Stimulated activated CD8-positive, alpha-beta memory T cell treated with anti-CD3 and anti-CD28 coated beads, Interleukin-12 subunit alpha, Interleukin-12 subunit beta, amount 100 ng/mL, for 4 hours (primary cell): ENCODE results near the gene HHATL.
"Not testable (repeated sequence)": the region's sequence is repeated elsewhere in the genome, so short reads cannot be mapped to it uniquely, and the experiment has no call there.

Source experiments
- DNase-seq: peaks from one replicate; pipeline ENCODE4 v3.0.0-alpha.2; 2020; ENCODE audit warnings: low read depth

HHATL gene

GRCh38 chr3:42733501-42734262, 31.1 kb upstream of the HHATL start:
- DNase-seq: no peak

- no peak for DNase-seq
Measured at GRCh38 chr3:42732829-42733459, 30.3 kb upstream of the HHATL start.

DNA sequence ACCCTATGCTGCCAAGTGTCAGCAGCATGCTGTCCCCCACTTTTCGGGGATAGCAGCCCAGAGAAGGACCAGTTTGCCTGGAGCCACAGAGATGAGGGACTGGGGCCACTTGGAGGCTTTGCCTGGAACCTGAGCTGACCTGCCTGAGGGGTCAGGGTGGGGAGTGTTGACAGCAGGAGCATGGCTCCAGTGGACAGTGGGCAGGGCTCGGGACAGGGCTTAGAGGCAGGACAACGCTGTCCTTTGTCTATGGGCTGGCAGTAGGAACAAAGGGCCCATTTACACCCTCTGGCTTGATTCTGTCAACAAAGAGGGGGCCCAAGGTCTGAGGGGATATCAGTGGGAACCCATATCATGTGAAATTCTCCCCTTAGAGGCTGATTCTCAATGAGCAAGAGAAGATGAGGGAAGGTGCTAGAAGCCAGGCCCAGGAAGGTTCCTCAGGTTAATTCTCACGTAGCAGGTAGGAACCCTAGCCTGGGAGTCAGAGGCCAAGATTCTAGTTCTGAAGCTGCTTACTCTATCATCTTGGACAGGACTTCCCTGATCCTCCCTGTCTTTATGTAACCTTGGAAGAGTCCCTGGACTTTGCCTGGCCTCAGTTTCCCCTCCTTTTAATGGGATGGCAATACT, 29.7 kb upstream of the HHATL start:
- DNase-seq: no peak

DNA sequence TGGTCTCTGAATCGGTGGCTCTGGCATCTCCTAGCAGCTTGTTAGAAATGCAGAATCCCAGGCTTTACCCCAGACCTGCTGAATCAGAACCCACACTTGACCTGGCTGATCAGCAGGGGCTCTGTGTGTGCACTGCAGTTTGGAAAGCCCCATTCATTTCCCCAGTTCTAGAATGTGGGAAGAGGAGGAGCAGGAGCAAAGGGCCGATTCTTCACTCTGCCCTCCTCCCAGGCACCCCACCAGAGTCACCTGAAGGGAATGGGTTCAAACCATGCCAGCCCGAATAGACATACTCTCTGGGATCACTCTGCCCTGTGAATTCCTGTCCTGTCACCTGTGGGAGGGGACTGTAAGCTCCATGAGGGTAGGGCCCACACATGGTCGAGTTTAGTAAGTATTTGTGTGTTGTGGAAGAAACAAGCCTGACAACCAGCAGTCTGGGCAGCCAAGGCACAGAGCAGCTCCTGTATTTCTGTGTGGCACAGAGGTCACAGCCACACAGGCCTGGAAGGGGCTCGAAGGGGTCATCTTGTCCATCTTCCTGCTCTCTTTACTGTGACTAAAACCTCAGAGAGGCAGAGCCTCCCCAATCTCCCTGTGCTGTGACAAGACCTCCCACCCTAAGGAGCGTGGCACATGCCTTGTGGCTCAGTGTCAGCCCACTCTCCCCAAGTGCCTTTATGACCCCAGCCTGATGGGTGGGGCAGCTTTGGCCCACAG, 29.0 kb upstream of the HHATL start:
- no peak for DNase-seq

- DNase-seq: no peak
Measured at GRCh38 chr3:42730706-42731420, 28.3 kb upstream of the HHATL start.

- DNase-seq: no peak
Measured at GRCh38 chr3:42730294-42730693, 27.7 kb upstream of the HHATL start.

DNA sequence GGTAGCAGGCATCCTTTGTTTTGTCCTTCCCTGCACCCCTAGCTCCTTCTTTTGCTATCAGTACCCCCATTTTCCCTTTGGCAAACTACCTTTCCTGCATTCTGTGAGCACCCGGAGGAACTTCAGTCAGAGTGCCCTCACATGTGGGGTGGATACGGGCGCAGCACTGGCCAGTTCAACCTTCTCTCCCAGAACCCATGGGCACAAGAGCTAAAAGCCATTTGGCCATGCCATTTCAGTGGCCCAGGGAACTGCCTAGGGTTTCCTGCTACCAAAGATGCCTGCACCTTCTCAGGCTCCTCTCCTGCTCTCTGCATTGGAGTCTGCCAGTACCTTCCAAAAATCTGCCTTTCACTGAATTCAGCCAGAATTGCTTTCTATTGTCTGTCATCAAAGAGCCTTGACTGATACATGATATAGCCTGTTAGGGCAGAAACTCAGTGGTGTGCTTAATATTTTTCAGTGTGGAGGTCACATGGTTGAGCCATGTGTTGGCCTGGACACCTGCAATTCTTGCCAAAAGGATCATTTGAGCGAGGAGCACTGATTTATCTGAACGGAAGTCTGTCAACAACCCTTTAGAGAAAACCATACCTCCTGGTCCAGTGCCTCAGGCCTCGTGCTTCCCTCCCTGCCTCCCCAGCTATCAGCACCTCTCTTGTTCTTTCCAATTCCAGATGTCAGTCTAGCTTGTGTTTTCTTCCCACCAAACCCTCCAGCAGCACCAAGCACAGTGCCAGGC, 27.0 kb upstream of the HHATL start:
- no peak for DNase-seq

DNA sequence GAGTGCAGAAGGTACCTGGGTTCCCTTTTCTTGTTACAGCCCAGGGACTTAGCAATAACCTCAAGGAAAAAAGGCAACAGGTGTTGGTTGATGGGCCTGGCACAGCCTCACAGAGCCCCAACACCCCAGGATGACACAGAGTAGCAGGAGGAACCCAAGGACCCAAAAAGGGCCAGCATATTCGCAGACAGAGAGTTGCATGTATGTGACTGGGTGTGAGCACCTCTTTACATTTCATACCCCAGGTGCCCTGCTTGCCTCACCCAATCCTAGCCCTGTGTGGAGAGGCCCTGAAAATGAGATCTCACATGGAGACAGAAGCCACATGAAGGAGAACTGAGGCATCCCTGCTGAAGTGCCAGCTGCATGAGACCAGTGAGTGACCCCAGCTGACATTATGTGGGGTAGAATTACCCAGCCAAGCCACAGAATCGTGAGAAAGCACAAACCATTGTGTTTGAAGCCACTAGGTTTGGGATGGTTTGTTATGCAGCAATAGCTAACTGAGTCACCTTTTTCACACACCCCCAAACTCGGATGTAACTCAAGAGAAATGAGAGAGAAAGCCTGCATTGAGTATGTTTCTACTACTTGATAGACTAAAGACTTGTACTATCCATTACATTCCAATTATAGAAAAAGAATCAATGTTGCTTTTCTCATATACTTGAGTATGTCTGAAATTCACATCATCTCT, 26.2 kb upstream of the HHATL start:
- no peak for DNase-seq

GRCh38 chr3:42728056-42728455, 25.5 kb upstream of the HHATL start:
- no peak for DNase-seq

GRCh38 chr3:42725454-42725853, 22.9 kb upstream of the HHATL start:
- DNase-seq: no peak

GRCh38 chr3:42723219-42723618, 20.6 kb upstream of the HHATL start:
- DNase-seq: no peak

DNA sequence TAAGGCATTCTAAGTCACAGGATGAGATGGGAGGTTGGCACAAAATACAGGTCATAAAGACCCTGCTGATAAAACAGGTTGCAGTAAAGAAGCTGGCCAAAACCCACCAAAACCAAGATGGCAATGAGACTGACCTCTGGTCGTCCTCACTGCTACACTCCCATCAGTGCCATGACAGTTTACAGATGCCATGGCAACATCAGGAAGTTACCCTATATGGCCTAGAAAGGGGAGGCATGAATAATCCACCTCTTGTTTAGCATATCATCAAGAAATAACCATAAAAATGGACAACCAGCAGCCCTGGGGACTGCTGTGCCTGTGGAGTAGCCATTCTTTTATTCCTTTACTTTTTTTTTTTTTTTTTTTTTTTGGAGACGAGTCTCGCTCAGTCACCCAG, 19.8 kb upstream of the HHATL start:
- DNase-seq: not testable (repeated sequence)

DNA sequence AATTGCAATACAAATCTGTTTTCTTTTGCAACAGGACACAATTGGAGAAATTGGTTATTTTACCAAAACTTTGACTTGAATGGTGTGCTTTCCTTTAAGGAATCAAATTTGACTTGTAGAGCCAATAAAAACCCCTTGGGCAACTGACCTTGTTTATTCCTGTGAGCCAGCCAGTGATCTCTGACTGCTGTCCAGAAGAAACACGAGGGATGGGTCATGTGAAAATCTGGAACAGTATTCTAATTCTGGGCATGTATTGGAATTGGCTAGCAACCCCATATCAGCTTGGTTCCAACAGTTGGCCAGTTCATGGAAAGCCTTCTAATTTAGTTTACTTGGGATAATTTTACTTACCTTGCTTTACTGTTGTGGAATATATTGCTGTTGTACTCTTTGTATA, 19.1 kb upstream of the HHATL start:
- no peak for DNase-seq

- DNase-seq: no peak
Measured at GRCh38 chr3:42720126-42720525, 17.5 kb upstream of the HHATL start.

DNA sequence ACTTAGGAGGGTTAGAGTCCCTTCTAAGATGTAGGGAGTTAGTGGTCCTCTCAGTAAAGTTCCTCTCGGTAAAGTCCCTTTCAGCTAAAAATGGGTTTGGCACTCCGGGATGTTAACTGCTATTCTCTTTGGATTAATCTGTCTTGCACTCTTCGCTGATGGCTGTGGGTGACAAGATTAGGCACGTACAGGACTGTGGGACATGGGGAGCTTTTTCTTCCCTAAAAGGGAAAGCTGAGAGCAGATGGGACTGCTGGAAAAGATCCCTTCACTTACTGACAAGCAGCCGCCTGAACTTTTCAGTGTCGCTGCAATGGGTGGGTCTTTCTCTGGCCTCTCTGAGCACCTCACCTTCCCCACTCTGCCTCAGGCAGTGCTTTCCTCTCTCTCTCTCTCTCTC, 16.4 kb upstream of the HHATL start:
- DNase-seq: no peak

DNA sequence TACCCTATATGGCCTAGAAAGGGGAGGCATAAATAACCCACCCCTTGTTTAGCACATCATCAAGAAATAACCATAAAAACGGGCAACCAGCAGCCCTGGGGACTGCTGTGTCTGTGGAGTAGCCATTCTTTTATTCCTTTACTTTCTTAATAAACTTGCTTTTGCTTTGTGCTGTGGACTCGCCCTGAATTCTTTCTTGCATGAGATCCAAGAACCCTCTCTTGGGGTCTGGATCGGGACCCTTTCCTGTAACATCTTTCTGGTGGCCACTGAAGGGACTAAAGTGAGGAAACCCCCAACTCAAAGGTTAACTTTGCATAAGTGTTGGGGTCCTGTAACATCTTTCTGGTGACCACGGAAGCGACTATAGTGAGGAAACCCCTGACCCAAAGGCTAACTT, 15.7 kb upstream of the HHATL start:
- DNase-seq: no peak

GRCh38 chr3:42717306-42717705, 14.7 kb upstream of the HHATL start:
- no peak for DNase-seq

- DNase-seq: no peak
Measured at GRCh38 chr3:42714171-42714852, 11.7 kb upstream of the HHATL start.

- DNase-seq: no peak
Measured at GRCh38 chr3:42713747-42714146, 11.1 kb upstream of the HHATL start.

DNA sequence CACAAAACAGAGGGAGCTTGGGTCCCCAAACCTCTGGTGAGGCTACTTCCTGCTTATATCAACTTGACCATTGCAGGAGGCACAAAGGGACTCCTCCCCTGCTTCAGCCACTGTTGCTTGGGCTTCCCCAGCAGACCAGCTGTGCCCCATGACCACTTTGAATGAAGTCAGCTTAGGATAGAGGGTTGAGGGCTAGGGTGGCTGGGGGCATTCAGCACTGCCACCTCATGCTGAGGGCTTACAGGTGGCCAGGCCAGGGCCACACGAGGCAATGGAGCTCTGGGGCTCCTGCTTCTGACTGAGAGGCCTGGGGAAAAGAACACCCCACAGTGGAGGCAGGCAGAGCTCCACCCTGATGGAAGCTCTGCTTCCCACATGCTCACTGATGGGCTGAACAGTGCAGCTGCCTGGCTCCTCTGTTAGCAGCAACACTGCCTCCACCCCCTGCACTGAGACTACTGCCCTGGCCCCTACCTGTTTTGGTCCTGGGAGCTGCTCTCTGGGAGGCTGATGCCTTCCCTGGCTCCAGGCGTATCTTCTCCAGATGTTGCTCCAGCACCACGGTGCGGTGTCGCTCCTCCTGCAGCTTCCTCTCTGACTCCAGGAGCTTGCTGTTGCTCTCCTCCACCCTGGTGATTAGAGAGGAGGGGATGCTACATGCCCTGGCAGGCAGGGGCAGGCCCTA, 10.2 kb upstream of the HHATL start:
- DNase-seq: no peak
